Measurements from ENCODE around the gene TIPARP. TPM values are rescaled to one million over a fixed set of nuclear protein-coding genes. Genes with fewer than 3 reads are reported as not detected.

TIPARP gene, protein sequence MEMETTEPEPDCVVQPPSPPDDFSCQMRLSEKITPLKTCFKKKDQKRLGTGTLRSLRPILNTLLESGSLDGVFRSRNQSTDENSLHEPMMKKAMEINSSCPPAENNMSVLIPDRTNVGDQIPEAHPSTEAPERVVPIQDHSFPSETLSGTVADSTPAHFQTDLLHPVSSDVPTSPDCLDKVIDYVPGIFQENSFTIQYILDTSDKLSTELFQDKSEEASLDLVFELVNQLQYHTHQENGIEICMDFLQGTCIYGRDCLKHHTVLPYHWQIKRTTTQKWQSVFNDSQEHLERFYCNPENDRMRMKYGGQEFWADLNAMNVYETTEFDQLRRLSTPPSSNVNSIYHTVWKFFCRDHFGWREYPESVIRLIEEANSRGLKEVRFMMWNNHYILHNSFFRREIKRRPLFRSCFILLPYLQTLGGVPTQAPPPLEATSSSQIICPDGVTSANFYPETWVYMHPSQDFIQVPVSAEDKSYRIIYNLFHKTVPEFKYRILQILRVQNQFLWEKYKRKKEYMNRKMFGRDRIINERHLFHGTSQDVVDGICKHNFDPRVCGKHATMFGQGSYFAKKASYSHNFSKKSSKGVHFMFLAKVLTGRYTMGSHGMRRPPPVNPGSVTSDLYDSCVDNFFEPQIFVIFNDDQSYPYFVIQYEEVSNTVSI
- 30.3 and 35.0 TPM in 2 replicates for total RNA-seq (2021)
- Bru-seq, nascent RNA = percentile 98 among the genes with signal in this experiment
- BruChase-seq, experiment 1, labeled RNA remaining after a 2-hour chase = percentile 97 among the genes with signal in this experiment
- BruChase-seq, experiment 2, labeled RNA remaining after a 6-hour chase = percentile 83 among the genes with signal in this experiment
- long read RNA-seq, partial matches to known transcripts = 2 of 6 reads
- long read RNA-seq, other reads (novel, unspliced or antisense) = 4 of 6 reads

DNA sequence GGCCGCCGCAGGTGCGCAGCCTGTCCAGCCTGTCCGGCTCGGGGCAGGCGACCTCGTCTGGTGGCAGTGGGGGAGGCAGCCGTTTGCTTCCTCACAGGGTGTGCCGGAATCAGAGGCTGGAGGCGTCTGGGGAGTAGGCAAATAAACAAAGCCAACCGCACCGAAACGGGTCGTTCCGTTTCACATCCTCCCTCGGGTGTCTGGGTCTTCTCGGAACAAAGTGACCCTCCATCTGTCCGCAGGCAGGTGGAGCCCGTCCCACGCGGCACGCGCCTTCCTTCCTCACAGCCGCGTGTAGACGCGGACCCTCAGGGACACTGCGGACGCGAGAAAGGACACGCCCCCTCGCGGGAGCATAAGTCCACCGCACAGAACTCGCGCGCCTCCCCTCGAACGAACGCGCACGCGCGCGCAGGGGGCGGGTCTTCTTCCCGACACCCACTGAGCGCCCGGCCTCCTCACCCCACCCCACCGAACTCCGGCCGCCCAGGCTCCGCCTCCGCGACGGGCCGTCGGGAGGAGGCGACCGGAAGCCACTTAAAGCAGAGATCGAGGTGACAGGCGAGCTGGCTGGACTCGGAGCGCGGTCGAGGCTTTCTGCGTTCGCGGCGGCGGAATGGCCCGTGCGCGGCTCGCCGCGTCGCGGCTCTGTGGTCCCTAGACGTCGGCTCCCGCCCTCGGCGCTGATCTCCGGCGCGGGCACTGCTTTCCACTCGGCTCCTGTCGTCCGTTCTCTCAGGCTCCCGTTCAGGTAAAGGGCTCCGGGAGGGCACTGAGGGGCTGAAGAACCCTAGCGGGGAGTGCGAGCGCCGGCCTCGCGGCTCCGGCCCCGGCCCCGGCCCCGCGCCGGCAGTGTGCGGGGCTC, at the start of gene TIPARP:
Gene TIPARP, plus strand, starts transcription at position 545 of the 865 bp plus-strand sequence. CDS start 3,108 bp downstream, outside the sequence.
- Histone ChIP-seq H3K27me3 (ENCODE audit: insufficient read depth, low read depth) (no peaks in the 10 kb centered on the region), H3K4me3 (peak within 1 kb of the TSS; percentile 70), H3K79me2 (ENCODE audit: low read depth) (peaks cover 48% of the 10 kb centered on the region), H3K27ac (peak within 1 kb of the TSS; percentile 85), H3K9me2 (ENCODE audit: insufficient read depth) (no peaks in the 10 kb centered on the region), H3K4me1 (replicated peaks; ENCODE audit: insufficient read depth) (peaks cover 44% of the 10 kb centered on the region), H4K20me1 (ENCODE audit: insufficient read depth) (peaks cover 30% of the 10 kb centered on the region), H2AFZ (peak within 1 kb of the TSS; percentile 67), H3K4me2 (peak within 1 kb of the TSS; percentile 92), H3K36me3 (ENCODE audit: low read depth) (peaks cover 21% of the 10 kb centered on the region), H3K9me3 (ENCODE audit: insufficient read depth, low read depth) (no peaks in the 10 kb centered on the region), H3F3A (ENCODE audit: insufficient read depth, low read depth) (peaks cover 13% of the 10 kb centered on the region; the same call in 1 of the 2 replicates)
- TF ChIP-seq EZH2 (IDR thresholded peaks at IDR 0.05; ENCODE audit: low read depth) = no peak
- TF ChIP-seq, protein P1, sequence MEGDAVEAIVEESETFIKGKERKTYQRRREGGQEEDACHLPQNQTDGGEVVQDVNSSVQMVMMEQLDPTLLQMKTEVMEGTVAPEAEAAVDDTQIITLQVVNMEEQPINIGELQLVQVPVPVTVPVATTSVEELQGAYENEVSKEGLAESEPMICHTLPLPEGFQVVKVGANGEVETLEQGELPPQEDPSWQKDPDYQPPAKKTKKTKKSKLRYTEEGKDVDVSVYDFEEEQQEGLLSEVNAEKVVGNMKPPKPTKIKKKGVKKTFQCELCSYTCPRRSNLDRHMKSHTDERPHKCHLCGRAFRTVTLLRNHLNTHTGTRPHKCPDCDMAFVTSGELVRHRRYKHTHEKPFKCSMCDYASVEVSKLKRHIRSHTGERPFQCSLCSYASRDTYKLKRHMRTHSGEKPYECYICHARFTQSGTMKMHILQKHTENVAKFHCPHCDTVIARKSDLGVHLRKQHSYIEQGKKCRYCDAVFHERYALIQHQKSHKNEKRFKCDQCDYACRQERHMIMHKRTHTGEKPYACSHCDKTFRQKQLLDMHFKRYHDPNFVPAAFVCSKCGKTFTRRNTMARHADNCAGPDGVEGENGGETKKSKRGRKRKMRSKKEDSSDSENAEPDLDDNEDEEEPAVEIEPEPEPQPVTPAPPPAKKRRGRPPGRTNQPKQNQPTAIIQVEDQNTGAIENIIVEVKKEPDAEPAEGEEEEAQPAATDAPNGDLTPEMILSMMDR (conservative IDR thresholded peaks at IDR 0.05) = peak; percentile 88
- CTCF ChIA-PET = interaction anchor here (0.6 to 1.7 kb wide), 7 partner anchors 44 to 463 kb away, joined by 3 to 15 read pairs (median 4); partner anchors contain the start of gene SSR3
- intact Hi-C loops (cut with micrococcal nuclease; ENCODE audit: unreplicated experiment) = loop anchor here (1.0 to 10.0 kb wide), 12 partner anchors 46 to 524 kb away; partner anchors contain the start of genes LEKR1 and SSR3
- peak; percentile 95 to 100 for DNase-seq
- POLR2A ChIA-PET (ENCODE audit: unreplicated experiment) = interaction anchor here (0.5 to 1.0 kb wide), 7 partner anchors 56 to 462 kb away, joined by 3 to 8 read pairs (median 3); partner anchors contain the start of gene SSR3
- BruUV-seq (replicated peaks) = TSS peak; percentile 72

DNA sequence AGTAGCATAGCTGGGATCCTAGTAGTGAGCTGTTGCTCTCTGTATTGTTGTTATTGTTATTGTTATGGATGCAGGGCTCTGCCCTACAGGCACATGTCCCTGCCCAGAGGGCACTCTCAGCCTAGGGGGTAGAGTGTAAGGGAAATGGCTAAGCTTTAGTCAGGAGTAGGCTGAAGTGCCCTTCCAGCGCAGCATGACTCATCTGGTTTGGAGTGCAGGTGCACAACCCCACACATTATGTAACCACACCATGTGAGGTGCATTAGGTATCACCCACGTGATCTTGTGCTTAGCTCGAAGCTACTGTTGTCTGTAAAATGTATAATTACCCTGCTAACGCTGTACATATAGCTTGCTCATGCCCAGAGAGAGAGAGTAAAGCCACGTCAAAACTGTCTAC, 48.3 kb upstream of the TIPARP start:
- peak overlapping the region; percentile 28 for H3K4me2 ChIP-seq
- H2AFZ ChIP-seq = no peak overlapping the region; the same call in 1 of the 2 replicates
- peaks cover 60% of the 10 kb centered on the region for H3K4me1 ChIP-seq (replicated peaks; ENCODE audit: insufficient read depth)
- H3K27ac ChIP-seq = peak overlapping the region; percentile 84
- H3K9me2 ChIP-seq (ENCODE audit: insufficient read depth) = no peaks in the 10 kb centered on the region
- DNase-seq = peak; percentile 78 to 97
- no peak overlapping the region for H3K4me3 ChIP-seq
- POLR2A ChIA-PET (ENCODE audit: unreplicated experiment) = interaction anchor here (0.6 to 0.7 kb wide), 3 partner anchors 77 to 548 kb away, joined by 5 read pairs; no protein-coding TSS in a partner anchor
- no peaks in the 10 kb centered on the region for H4K20me1 ChIP-seq (ENCODE audit: insufficient read depth)
- no peaks in the 10 kb centered on the region for H3K27me3 ChIP-seq (ENCODE audit: insufficient read depth, low read depth)
- no peaks in the 10 kb centered on the region for H3K9me3 ChIP-seq (ENCODE audit: insufficient read depth, low read depth)
- intact Hi-C loops (cut with micrococcal nuclease; ENCODE audit: unreplicated experiment) = no loop called here
- no peaks in the 10 kb centered on the region for H3K36me3 ChIP-seq (ENCODE audit: low read depth)
- TF ChIP-seq, protein P1 (conservative IDR thresholded peaks at IDR 0.05) = no peak
- no peak for TF ChIP-seq EZH2 (IDR thresholded peaks at IDR 0.05; ENCODE audit: low read depth)
- no peaks in the 10 kb centered on the region for H3K79me2 ChIP-seq (ENCODE audit: low read depth)
- no TSS peak for BruUV-seq (replicated peaks)
- peaks cover 43% of the 10 kb centered on the region for H3F3A ChIP-seq (ENCODE audit: insufficient read depth, low read depth)
- CTCF ChIA-PET = interaction anchor here (1.0 to 1.2 kb wide), 2 partner anchors 47 to 70 kb away, joined by 3 to 4 read pairs; no protein-coding TSS in a partner anchor
